ENCODE results near the gene CDC123.
"Not testable (repeated sequence)": the region's sequence is repeated elsewhere in the genome, so short reads cannot be mapped to it uniquely, and the experiment has no call there.

The CDC123 gene, protein sequence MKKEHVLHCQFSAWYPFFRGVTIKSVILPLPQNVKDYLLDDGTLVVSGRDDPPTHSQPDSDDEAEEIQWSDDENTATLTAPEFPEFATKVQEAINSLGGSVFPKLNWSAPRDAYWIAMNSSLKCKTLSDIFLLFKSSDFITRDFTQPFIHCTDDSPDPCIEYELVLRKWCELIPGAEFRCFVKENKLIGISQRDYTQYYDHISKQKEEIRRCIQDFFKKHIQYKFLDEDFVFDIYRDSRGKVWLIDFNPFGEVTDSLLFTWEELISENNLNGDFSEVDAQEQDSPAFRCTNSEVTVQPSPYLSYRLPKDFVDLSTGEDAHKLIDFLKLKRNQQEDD

DNA sequence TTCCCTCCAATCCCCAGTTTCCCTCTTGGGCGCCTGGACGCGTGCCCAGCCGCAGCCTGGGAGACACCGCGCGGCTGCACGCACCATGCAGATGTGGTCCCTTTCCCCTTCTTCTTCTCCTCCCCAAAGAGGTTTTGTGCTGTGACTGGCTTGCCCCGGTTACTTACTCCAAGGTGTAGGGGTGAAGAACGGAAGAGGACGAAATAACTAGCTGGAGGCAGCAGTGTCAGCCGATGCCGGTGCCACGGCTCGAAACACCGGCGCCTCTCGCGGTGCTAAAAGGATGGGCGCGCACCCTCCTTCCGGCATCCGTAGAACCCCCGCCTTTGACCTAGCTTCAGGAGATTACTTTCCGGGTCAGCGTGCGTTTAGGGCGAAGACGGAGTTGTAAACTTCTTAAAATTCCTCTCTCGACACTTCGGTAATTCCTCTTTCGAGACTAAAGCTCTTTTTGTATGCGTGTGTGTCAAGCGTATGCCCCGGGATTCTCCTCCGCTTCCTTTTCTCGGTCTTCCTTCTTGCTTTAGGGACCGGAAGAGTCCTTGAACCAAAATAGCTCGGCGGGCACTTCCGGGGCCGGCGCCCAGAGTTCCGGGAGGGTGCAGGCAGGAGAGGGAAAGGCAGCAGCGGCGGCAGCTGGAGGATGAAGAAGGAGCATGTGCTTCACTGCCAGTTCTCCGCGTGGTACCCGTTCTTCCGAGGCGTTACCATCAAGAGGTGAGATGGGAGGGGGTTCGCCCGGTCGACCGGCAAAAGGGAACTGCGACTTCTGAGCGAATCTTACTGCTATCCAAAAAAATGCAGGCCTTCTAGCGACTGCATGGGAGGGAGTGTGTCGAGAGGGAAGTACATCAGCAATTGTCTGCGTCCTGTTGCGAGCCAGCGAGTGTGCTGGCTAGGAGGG lies at the start of gene CDC123, which contains the start of gene NUDT5:
Gene CDC123, plus strand, starts transcription at position 586 of the 904 bp plus-strand sequence. Its CDS starts 58 bp downstream, at position 644.
Gene NUDT5, minus strand, starts transcription at position 289 of the 904 bp plus-strand sequence. CDS start 9,600 bp downstream, outside the sequence.
- peak; percentile 77 to 82 for DNase-seq (ENCODE audit: low read depth in 1 of 2, low spot score in 1 of 2)

DNA sequence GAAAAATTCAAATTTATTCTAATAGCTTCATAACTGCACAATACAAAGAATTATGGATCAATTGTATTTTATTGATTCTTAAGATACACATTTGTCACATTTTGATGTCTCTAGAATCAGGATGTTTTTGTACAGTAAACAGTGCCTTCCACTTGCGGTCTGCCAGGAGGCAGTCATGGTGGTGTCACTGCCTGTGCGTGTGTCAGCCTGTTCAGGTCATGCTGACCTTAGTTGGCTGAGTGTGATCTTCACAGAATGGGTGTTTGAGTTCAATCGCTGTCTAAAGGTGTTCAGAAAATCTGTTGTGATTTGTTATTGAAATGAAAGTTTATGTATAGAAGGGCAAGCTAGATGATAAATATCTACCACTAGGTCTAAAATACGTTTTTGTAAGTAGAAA lies 45.8 kb upstream of the CDC123 start:
- no peak for DNase-seq (ENCODE audit: low read depth in 1 of 2, low spot score in 1 of 2)

DNA sequence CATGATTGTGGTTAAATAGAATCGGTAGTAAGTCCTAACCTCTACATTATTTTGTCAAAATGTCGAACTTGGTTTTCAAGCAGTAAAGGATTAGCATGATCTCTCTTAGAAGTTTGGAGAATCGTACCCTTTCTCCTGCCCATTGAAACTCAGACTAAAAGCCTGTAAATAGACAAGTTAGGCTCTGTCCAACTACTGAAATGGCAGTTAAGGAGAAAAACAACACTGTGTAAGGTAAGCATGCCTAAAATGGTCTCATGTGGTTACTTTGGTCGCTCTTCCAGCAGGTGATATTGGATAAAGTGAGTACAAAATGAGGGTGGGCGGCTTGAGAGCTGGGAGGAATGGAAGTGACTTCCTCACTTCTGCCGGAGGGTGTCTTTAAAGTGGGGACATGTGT lies 41.5 kb upstream of the CDC123 start:
- no peak for DNase-seq (ENCODE audit: low read depth in 1 of 2, low spot score in 1 of 2)

DNA sequence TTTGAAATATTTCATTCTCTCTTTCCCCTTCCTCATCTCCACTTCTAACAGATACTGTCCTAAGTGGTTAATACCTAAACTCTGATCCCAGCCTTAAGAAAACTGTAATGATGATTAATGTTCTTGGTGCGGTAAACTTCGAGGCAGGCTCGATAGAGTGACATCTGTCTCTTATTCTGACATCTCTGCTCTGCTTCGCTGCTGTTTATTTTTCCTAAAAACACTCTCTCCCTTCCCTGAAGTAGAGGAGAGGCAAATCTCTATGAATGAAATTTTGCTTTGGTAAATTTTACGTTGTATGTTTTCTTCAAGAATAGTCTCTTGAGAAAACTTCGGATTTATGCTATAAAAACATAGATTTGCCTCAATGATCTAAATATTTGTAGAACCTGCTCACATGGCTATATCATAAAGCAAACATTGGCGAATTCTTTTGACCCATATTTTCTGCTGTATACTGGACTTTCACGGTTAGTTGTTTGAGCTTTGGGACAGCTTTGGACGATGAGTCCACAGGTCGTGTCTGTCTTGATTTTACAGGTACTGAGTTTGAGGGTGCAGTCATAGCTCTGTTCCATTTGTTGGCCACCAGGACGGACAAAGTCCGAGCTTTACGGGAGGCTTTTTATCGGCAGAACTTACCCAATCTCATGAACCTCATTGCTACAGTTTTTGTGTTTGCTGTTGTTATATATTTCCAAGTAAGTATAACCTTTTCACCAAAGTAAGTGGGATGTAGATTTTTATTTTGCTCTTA lies 39.4 kb upstream of the CDC123 start:
- no peak for DNase-seq (ENCODE audit: low read depth in 1 of 2, low spot score in 1 of 2)

DNA sequence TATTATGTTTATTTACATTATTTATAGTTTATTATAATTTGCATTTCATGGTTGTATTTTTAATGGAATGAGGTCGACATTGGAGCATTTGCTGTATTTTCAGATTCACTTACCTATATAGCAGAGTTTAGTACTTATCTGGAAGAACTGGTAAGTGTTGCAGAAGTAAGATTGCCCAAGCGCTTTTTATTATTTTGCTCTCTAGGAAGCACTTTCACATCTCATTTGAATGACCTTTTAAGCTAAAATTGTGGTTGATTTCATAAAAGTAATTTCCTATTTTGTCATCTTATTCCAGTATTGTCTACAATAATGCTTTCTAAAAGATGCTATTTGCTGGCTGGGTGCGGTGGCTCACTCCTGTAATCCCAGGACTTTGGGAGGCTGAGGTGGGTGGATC lies 37.9 kb upstream of the CDC123 start:
- no peak for DNase-seq (ENCODE audit: low read depth in 1 of 2, low spot score in 1 of 2)

DNA sequence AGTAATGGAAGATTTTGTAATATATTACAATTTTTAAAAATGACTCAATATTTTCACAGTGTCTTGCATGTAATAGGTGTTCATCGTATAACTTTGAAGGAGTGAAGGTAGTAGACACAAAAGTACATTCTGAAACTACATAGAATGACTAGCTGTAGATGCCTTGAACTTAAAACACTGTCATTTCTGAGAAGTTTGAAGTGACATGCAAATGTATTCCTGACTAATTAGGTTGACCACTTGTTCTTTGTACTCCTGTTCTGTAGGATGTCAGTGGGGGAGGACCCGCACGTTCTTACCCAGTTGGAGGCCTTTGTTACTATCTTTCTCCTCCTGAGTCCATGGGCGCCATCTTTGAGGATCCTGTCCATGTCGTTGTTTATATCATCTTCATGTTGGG lies 35.3 kb upstream of the CDC123 start:
- DNase-seq (ENCODE audit: low read depth in 1 of 2, low spot score in 1 of 2) = no peak

DNA sequence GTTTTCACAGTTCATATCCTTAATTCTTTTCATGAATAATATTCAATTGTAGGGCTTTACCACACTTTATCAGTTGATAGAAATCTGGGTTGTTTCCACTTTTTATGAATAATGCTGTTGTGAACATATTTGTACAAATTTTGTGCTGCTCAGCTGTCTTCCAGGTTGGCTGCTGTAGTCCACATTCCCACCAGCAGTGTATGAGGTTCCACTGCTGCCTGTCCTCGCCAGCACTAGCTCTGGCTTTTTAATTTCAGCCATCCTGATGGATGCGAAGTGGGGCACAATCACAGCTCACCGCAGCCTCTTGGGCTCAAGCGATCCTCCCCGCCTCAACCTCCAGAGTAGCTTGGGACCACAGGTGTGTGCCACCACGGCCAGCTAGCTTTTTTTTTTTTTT lies 33.1 kb upstream of the CDC123 start:
- no peak for DNase-seq (ENCODE audit: low read depth in 1 of 2, low spot score in 1 of 2)

DNA sequence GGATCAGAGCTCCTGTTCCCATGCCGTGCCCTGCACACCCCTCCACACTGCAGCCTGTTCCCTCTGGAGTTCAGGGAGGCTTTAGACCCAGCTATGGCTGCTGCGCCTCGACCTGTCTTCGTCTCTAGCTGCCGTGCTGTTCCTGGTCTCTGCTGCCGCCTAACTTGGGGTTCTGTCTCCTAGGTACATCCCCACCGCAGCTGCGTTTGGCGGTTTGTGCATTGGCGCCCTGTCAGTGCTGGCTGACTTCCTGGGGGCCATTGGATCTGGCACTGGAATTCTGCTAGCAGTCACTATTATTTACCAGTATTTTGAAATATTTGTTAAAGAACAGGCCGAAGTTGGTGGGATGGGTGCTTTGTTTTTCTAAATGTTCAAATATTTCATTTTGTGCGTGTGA lies 31.9 kb upstream of the CDC123 start:
- DNase-seq (ENCODE audit: low read depth in 1 of 2, low spot score in 1 of 2) = no peak

DNA sequence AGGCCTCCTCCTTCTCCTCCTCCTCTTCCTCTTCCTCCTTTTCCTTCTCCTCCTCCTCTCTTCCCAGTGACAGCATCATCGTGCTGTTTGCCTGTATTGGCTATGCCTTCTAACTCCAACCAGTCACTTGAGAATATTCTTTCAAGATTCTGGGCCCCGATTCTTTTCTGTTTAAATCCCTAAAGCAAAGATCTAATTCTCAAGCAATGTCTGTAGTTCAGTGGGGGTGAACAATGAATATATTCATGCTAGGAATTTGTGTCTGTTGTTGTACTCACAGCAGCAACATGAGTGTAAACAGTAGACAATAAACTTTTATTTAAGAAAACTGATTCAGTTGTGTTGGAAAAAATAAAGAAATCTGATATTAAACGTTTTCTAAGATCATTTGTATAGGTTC lies 31.0 kb upstream of the CDC123 start:
- DNase-seq (ENCODE audit: low read depth in 1 of 2, low spot score in 1 of 2) = no peak

DNA sequence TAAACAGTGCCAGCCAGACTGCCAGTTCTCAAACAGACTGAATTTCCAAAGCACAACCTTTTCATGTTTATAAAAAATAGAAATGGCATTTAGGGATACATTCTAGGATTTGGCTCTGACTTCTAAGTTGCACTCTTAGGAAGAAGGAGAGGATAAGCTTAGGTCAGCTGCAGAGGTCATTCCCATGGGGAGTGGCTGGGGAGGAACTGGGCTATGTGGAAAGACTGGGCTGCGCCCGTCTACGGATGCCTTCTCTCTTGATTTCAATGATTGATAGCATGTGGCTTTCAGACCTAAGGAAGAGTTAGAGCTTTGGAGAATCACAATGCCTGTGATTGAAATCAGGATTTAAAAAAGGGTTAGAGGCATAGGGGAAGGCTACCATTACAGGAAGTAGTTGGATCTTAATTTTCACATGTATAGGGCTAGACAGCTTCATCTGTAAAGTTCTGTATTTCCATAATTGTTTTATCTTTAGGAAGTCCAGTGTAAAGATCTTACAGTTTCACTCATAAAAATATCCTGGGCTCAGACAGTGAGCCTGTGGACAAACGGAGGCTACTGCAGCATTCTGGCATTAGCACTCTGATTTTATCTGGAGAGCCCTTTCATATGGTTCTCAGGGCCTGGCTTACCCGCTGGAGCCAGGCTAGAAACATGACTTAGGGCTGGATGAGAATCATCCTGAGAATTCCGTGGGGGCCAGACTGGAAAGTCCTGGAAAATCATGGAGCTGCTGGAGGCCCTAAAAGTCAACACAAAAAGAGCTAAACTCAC lies 29.8 kb upstream of the CDC123 start:
- DNase-seq (ENCODE audit: low read depth in 1 of 2, low spot score in 1 of 2) = no peak

DNA sequence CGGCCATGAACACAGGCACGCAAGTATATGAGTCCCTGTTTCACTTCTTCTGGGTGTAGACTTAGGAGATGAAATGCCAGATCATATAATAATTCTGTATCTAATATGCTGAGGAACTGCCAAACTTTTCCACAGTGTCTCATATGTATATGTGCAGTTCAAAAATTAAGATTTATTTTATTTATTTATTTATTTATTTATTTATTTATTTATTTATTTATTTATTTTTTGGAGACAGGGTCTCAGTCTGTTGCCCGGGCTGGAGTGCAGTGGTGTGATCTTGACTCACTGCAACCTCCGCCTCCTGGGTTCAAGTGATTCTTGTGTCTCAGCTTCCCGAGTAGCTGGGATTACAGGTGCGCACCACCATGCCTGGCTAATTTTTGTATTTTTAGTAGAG lies 24.5 kb upstream of the CDC123 start:
- not testable (repeated sequence) for DNase-seq (ENCODE audit: low read depth in 1 of 2, low spot score in 1 of 2)

DNA sequence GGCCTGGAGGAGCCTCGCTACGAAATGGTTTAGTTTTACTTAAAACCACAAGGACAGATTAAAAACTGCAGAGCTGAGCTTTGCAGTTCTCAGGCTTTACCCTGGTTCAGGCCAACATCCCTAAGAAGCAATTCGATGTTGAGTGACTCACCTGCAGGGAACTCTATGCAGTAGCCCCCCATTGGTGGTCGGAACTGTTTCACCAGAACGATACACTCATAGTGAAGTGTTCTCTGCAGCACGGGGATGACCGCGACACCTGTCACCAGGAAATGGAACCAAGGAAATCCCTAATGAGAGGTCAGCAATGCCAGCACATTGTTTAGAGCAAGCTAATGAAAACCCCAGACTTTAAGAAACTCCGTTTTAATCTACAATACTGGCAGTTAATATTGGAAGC lies 18.3 kb upstream of the CDC123 start:
- DNase-seq (ENCODE audit: low read depth in 1 of 2, low spot score in 1 of 2) = no peak

DNA sequence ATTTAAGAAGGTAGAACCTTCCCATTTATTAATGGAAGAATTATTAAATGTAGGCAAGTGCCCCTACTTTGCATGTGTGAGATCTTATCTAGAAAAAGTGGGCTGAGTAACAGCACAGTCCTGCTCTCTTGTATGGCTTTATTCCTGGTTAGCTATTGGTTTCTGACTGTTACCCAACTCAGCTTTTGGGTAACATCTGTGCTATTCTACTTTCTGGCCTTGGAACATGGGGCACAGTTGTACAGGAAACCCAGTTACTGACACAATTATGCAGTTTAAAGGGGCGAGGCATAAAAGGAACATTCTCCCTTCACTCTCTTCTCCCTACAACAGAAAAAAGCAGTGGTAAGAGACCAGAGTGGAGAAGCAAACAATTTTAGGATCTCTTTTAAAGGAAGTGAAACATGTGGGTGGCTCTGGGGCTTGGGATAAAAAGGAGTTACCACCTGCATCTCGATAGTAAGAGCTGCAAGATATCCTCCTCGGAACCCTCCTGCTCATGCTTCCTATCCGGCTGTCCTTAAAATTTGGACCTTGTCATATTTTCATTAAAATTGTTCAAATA lies 16.3 kb upstream of the CDC123 start:
- no peak for DNase-seq (ENCODE audit: low read depth in 1 of 2, low spot score in 1 of 2)

DNA sequence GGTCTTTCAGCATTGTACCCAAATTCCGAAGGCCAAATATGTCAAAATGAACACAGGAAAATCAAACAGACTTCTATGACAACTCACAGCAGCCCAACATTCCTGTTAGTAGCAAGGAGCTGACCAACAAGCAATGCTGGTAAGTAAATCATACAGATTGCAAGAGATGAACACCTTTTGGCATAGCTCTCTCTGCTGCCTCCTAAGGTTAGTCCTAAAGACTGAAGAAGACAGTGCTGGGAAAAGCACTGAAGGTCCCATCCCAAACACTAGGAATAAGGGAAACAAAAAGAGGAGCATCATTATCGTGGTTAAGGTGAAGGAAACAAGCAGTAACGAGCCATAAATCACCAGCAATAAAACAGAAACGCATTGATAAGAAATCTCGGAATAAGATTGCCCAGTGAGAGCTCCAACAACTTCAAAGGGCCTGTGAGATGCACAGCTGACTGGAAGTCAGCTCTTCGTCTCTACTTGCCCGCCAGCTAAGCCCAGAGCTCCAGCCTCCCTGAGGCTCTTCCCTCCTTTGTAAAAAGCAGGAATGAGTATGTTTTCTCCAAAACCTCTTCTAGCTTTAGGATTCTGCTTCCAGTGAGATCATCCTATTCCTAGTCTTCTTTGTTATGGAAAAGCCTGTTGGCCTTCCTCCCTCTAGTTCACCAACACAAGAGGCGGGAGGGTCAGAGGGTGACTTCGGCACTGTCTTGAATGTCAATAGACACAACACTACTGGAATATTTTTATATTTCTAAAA lies 15.6 kb upstream of the CDC123 start:
- DNase-seq (ENCODE audit: low read depth in 1 of 2, low spot score in 1 of 2) = no peak

DNA sequence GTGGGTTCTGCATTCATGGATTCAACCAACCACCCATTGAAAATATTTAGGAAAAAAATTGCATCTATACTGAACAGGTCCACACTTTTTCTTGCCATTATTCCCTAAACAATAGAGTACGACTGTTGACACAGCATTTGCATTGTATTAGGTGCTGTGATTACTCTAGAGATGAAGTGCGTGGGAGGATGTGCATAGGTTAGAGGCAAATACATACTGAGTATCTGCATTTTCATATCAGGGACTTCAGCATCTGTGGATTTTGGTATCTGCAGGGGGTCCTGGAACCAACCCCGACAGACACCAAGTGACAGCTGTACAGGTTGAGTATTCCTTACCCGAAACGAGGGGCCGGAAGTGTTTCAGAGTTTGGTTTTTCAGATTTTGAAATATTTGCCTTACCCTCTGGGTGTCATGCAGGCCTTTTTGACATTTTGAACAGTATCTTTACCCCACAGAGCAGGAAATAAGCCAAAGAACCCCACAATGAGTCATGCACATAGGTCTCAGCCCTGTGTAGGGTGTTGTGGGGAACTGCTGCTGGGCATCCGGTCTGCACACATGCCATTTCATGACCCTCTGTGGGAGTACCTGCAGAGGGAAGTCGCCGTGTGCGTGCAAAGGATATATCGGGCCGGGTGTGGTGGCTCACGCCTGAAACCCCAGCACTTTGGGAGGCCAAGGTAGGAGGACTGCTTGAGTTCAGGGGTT lies 14.8 kb upstream of the CDC123 start:
- peak; percentile 23 to 58 for DNase-seq (ENCODE audit: low read depth in 1 of 2, low spot score in 1 of 2)

DNA sequence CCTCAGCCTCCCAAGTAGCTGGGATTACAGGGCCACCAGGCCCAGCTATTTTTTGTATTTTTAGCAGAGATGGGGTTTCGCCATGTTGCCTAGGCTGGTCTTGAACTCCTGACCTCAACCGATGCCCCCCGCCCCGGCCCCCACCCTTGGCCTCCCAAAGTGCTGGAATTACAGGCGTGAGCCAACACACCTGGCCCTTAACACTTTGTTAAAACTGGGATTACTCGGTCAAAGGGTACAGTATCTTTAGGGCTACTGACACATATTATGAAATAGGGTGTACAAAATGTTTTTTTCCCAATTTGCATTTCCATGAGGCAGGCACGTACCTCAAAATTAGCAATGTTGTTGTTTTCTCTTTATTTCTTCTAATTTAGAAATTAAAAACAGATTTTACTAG lies 11.8 kb upstream of the CDC123 start:
- DNase-seq (ENCODE audit: low read depth in 1 of 2, low spot score in 1 of 2) = no peak

DNA sequence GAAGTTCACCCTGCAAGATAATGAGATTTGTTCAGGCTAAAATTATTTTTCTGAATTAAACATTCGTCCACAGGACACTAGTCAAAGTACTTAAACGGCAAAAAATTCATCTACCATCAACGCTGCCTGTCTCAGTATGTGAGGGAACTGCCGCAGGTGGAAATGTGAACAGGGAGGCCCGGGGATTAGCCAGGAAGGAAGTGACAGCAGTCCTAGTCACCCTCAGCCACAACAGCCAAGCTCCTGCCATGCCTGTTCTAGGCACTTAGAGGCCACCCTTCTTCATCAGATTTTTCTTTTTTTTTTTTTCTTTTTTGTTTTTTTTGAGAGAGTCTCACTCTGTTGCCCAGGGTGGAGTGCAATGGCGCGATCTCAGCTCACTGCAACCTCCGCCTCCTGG lies 9.7 kb upstream of the CDC123 start:
- peak in 1 of 2 donors; percentile 2 for DNase-seq (ENCODE audit: low read depth in 1 of 2, low spot score in 1 of 2)

DNA sequence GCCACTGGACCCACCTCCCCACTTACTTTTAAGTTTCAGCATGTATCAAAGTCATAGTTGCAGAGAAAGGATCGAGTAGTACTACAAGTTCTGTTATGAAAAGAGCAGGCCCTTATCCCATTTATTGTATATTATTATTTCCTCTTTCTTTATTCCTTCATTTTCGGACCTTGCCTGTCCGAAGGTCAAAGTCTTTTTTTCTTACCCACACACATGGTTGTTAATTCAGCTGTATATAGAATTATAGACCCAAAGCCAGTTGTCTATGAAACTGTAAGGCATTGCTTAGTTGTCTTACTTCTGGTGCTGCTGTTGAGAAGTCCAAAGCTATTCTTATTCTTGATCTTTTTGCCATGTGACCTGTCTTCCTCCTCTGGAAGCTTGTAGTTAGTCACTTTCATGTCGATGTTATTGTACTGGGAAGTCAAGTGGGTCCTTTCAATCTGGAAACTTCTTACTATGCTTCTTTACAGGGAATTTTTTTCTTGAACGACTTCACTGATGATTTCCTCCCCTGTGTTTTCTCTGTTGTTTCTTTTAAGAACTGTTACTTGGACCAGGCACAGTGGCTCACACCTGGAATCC lies 8.6 kb upstream of the CDC123 start:
- DNase-seq (ENCODE audit: low read depth in 1 of 2, low spot score in 1 of 2) = no peak

DNA sequence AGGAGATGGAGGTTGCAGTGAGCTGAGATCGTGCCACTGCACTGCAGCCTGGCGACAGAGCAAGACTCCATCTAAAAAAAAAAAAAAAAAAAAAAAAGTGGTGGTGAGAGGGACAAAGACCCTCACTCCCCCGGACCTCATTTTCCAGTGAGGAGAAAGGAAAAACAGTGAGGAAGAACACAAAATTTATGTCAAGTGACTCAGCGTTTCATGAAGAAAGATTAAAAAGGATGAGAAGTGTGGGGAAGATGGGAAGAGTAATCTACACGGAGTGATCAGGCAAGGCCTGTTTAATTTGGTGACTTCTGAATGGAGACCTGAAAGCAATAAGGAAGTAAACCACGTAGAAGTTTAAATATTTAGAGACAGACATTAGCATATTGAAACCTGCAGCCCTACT lies 7.3 kb upstream of the CDC123 start:
- no peak for DNase-seq (ENCODE audit: low read depth in 1 of 2, low spot score in 1 of 2)

Data from activated CD4-positive, alpha-beta T cell treated with anti-CD3 and anti-CD28 coated beads, Interleukin-2, amount 50 U/mL, for 24 hours (primary cell).